GM23338 (cell line): ENCODE data around the gene DNAH17.

Experiments used
- CTCF ChIP-seq, 2 experiments: fragments of 200-600 bp in 1 of 2; sonication (generic) in 1 of 2; conservative IDR thresholded peaks; 2 replicates each; pipeline versions ENCODE4 v1.5.1 to v1.6.1; 2016 to 2017; ENCODE audit warnings: antibody characterized with exemption in 2 of 2, low read depth in 2 of 2, mild to moderate bottlenecking in 2 of 2, moderate library complexity in 1 of 2
- ETS1 ChIP-seq: IDR thresholded peaks from 2 replicates; pipeline ENCODE4 v1.6.1; 2016; ENCODE audit warnings: antibody characterized with exemption
- REST ChIP-seq: IDR thresholded peaks from one replicate; pipeline ENCODE4 v1.6.1; 2018; ENCODE audit warnings: antibody characterized with exemption; ENCODE audit not compliant: unreplicated experiment

- TF ChIP-seq CTCF (conservative IDR thresholded peaks at IDR 0.05; ENCODE audit: low read depth in 2 of 2) (no peak), ETS1 (no peak), REST (no peak)
These were observed 7.9 kb upstream of the DNAH17 start for GRCh38 chr17:78585006-78585630.
